ENCODE measurements around the gene HIBCH. TPM values are rescaled to one million over a fixed set of nuclear protein-coding genes. Genes with fewer than 3 reads are reported as not detected.

The HIBCH gene
- total and polyA plus RNA-seq, 4 donors = 20.2 to 65.2 (median 32.8) TPM

- Histone ChIP-seq H3K4me1 (ENCODE audit: control insufficient read depth in 4 of 4, insufficient read depth in 4 of 4, low read length in 3 of 4) (peaks cover 0 to 3% (median under 1%) of the 10 kb centered on the region in 4 donors), H3K27ac (ENCODE audit: low read depth in 1 of 2, low read length in 2 of 2) (no peak overlapping the region), H3K4me3 (ENCODE audit: low read depth in 1 of 3, low read length in 3 of 3) (no peak overlapping the region), H3K36me3 (ENCODE audit: control insufficient read depth in 4 of 4, insufficient read depth in 3 of 4, low read depth in 1 of 4, low read length in 3 of 4) (peaks cover 1 to 19% (median 7%) of the 10 kb centered on the region in 4 donors), H3K9ac (ENCODE audit: low read depth in 1 of 2, low read length in 2 of 2) (no peak overlapping the region), H3K27me3 (ENCODE audit: control insufficient read depth in 4 of 4, insufficient read depth in 4 of 4, low read length in 3 of 4) (no peaks in the 10 kb centered on the region), H3K9me3 (ENCODE audit: control insufficient read depth in 4 of 4, low read length in 3 of 4) (no peaks in the 10 kb centered on the region)
- 93% methylated on average over 19 of the region's 19 CpGs for WGBS
- no peak for DNase-seq (ENCODE audit: low spot score)
- TF ChIP-seq ZBTB33 (IDR thresholded peaks at IDR 0.05) (no peak), CTCF (IDR thresholded peaks at IDR 0.05; ENCODE audit: low read depth, low read length, missing input control) (no peak), NR2F2 (IDR thresholded peaks at IDR 0.05) (no peak), MAX (IDR thresholded peaks at IDR 0.05) (no peak), SP1 (IDR thresholded peaks at IDR 0.05) (no peak), RAD21 (IDR thresholded peaks at IDR 0.05) (no peak), JUND (IDR thresholded peaks at IDR 0.05) (no peak), ATF3 (IDR thresholded peaks at IDR 0.05) (no peak), EGR1 (IDR thresholded peaks at IDR 0.05; ENCODE audit: low read depth in 2 of 2) (no peak), HNF4A (conservative IDR thresholded peaks at IDR 0.05) (no peak), REST (IDR thresholded peaks at IDR 0.05) (no peak), FOXA2 (IDR thresholded peaks at IDR 0.05) (no peak), RXRA (IDR thresholded peaks at IDR 0.05) (no peak), YY1 (IDR thresholded peaks at IDR 0.05) (no peak), TAF1 (conservative IDR thresholded peaks at IDR 0.05) (no peak), HNF4G (IDR thresholded peaks at IDR 0.05) (no peak), GABPA (IDR thresholded peaks at IDR 0.05 in 1 of 2, conservative IDR thresholded peaks at IDR 0.05 in 1 of 2) (no peak), FOXA1 (IDR thresholded peaks at IDR 0.05) (no peak)
Measured at GRCh38 chr2:190213441-190214335, 105.9 kb downstream of the HIBCH start.

Data from liver (tissue), 9 donors.